ENCODE data around the gene SPEN. TPM values are rescaled to one million over a fixed set of nuclear protein-coding genes. Genes with fewer than 3 reads are reported as not detected.
"Not testable (repeated sequence)": the region's sequence is repeated elsewhere in the genome, so short reads cannot be mapped to it uniquely, and the experiment has no call there.

The SPEN gene
- total and polyA plus RNA-seq, 11 donors: 11.0 to 41.5 (median 21.8) TPM

GRCh38 chr1:15902882-15903281 lies 55.4 kb downstream of the SPEN start:
- no peak for TF ChIP-seq POLR2A (IDR thresholded peaks at IDR 0.05)
- TF ChIP-seq CTCF (IDR thresholded peaks at IDR 0.05): no peak
- Histone ChIP-seq H3K4me1 (peaks cover 0 to 47% (median 20%) of the 10 kb centered on the region in 12 donors), H3K27ac (peak overlapping the region in 7 of 12 donors; percentile 2 to 56 (median 17)), H3K36me3 (peaks cover 0 to 22% (median 13%) of the 10 kb centered on the region in 9 donors), H3K9me3 (no peaks in the 10 kb centered on the region), H3K27me3 (no peaks in the 10 kb centered on the region), H3K4me3 (no peak overlapping the region)
- intact Hi-C loops (cut with DNase I): loop anchor here in 1 of 10 donors (10.0 kb wide), 1 partner anchor 88 kb away; no protein-coding TSS in a partner anchor
- 56 to 64% (median 60%) methylated on average over 3 of the region's 3 CpGs for WGBS, 4 donors
- DNase-seq (no peak), ATAC-seq (peak in 2 of 4 donors; percentile 62 to 66)

- no peak for TF ChIP-seq POLR2A (IDR thresholded peaks at IDR 0.05)
- TF ChIP-seq CTCF (IDR thresholded peaks at IDR 0.05): no peak
- DNase-seq (no peak), ATAC-seq (no peak)
- Histone ChIP-seq H3K27me3 (no peaks in the 10 kb centered on the region), H3K36me3 (peaks cover 0 to 69% (median 55%) of the 10 kb centered on the region in 9 donors), H3K4me1 (peaks cover 0 to 6% (median 0%) of the 10 kb centered on the region in 12 donors), H3K27ac (no peak overlapping the region), H3K9me3 (no peaks in the 10 kb centered on the region), H3K4me3 (no peak overlapping the region)
- WGBS, 4 donors: 93 to 99% (median 96%) methylated on average over 4 of the region's 4 CpGs
- intact Hi-C loops (cut with DNase I): loop anchor here in 1 of 10 donors (10.0 kb wide), 1 partner anchor 94 kb away; no protein-coding TSS in a partner anchor
Observed at GRCh38 chr1:15908597-15908996, 61.1 kb downstream of the SPEN start.

- intact Hi-C loops (cut with DNase I): loop anchor here in 1 of 10 donors (10.0 kb wide), 1 partner anchor 96 kb away; no protein-coding TSS in a partner anchor
- Histone ChIP-seq H3K4me3 (no peak overlapping the region), H3K27ac (no peak overlapping the region), H3K36me3 (peaks cover 0 to 80% (median 66%) of the 10 kb centered on the region in 9 donors), H3K9me3 (no peaks in the 10 kb centered on the region), H3K4me1 (peaks cover 0 to 11% (median 0%) of the 10 kb centered on the region in 12 donors), H3K27me3 (no peaks in the 10 kb centered on the region)
- DNase-seq: no peak
- no peak for ATAC-seq
- 97 to 100% (median 100%) methylated on average over 1 of the region's 1 CpG for WGBS, 4 donors
- TF ChIP-seq CTCF (IDR thresholded peaks at IDR 0.05): no peak
- no peak for TF ChIP-seq POLR2A (IDR thresholded peaks at IDR 0.05)
Observed at GRCh38 chr1:15911141-15911540, 63.6 kb downstream of the SPEN start.

- Histone ChIP-seq H3K36me3 (peaks cover 0 to 84% (median 74%) of the 10 kb centered on the region in 9 donors), H3K4me3 (no peak overlapping the region), H3K27me3 (no peaks in the 10 kb centered on the region), H3K4me1 (peaks cover 0 to 19% (median 2%) of the 10 kb centered on the region in 12 donors), H3K9me3 (no peaks in the 10 kb centered on the region), H3K27ac (no peak overlapping the region)
- no peak for ATAC-seq
- no peak for DNase-seq
- intact Hi-C loops (cut with DNase I): loop anchor here in 1 of 10 donors (10.0 kb wide), 1 partner anchor 97 kb away; no protein-coding TSS in a partner anchor
- TF ChIP-seq POLR2A (IDR thresholded peaks at IDR 0.05) (no peak), CTCF (IDR thresholded peaks at IDR 0.05) (no peak)
- 63 to 78% (median 75%) methylated on average over 2 of the region's 2 CpGs for WGBS, 4 donors
Observed at GRCh38 chr1:15911927-15912326, 64.4 kb downstream of the SPEN start.

- Histone ChIP-seq H3K36me3 (peaks cover 0 to 99% (median 91%) of the 10 kb centered on the region in 9 donors), H3K4me1 (peaks cover 0 to 23% (median 3%) of the 10 kb centered on the region in 12 donors)
- not testable (repeated sequence) for ATAC-seq, H3K9me3 ChIP-seq, H3K27ac ChIP-seq, H3K4me3 ChIP-seq, DNase-seq, H3K27me3 ChIP-seq
- WGBS, 4 donors: 94 to 99% (median 97%) methylated on average over 3 of the region's 3 CpGs
- intact Hi-C loops (cut with DNase I): loop anchor here in 1 of 10 donors (10.0 kb wide), 1 partner anchor 99 kb away; no protein-coding TSS in a partner anchor
Observed at GRCh38 chr1:15913607-15914006, 66.1 kb downstream of the SPEN start.
